ENCODE data around the gene MCC. TPM values are rescaled to one million over a fixed set of nuclear protein-coding genes. Genes with fewer than 3 reads are reported as not detected.
A peak's percentile ranks its signal among the peaks of the same experiment; 100 is the strongest.

The MCC gene
- total RNA-seq, 3 donors from 2014 or later, result 24.3 to 46.5 (median 29.4) TPM

DNA sequence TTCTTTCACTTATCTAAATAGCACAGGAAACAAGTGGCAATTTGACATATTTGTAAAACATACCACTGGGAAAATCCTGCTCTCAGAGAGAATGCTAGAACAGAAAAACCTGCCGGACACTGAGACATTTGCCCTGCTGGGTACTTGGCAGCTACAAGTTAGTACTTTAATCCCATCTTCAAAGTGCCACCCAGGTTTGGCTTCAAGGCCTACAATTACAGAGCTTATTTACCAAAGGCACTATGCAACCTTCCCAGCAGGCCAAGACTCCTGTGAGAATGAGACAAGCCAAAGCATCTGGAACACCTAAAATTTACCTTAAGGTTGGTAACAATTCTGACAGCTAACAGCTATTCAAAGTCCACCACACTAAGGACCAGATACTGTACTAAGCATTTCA lies 131.8 kb downstream of the MCC start:
- no peaks in the 10 kb centered on the region for H3K27me3 ChIP-seq
- H3K36me3 ChIP-seq, result no peaks in the 10 kb centered on the region
- DNase-seq (ENCODE audit: low spot score in 2 of 2), result no peak
- TF ChIP-seq POLR2AphosphoS5 (IDR thresholded peaks at IDR 0.05) (no peak), POLR2A (IDR thresholded peaks at IDR 0.05) (no peak)
- TF ChIP-seq, protein P1, sequence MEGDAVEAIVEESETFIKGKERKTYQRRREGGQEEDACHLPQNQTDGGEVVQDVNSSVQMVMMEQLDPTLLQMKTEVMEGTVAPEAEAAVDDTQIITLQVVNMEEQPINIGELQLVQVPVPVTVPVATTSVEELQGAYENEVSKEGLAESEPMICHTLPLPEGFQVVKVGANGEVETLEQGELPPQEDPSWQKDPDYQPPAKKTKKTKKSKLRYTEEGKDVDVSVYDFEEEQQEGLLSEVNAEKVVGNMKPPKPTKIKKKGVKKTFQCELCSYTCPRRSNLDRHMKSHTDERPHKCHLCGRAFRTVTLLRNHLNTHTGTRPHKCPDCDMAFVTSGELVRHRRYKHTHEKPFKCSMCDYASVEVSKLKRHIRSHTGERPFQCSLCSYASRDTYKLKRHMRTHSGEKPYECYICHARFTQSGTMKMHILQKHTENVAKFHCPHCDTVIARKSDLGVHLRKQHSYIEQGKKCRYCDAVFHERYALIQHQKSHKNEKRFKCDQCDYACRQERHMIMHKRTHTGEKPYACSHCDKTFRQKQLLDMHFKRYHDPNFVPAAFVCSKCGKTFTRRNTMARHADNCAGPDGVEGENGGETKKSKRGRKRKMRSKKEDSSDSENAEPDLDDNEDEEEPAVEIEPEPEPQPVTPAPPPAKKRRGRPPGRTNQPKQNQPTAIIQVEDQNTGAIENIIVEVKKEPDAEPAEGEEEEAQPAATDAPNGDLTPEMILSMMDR (IDR thresholded peaks at IDR 0.05), result no peak
- intact Hi-C loops (cut with DNase I; ENCODE audit: low total_unique reads), result no loop called here
- no peaks in the 10 kb centered on the region for H3K4me1 ChIP-seq
- H3K9me3 ChIP-seq, result no peaks in the 10 kb centered on the region
- H3K27ac ChIP-seq, result no peak overlapping the region
- no peak overlapping the region for H3K4me3 ChIP-seq

DNA sequence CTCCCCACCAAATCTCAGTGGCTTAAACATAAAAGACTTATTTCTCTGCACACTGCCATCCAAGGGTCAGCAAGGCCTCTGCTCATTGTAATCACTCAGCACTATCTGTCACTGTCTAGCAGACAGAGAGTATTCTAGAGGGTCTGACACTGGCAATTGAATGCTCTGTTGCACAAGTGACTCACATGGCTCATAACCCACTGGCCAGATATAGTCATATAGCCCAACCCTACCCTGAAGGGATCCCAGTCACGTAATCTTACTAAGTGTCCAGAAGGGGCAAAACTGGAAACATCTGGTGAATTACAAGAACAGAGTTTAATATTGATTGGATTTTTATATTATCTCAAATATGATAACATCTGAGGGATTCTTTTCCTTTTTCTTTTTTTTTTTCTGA lies 134.2 kb downstream of the MCC start:
- intact Hi-C loops (cut with DNase I; ENCODE audit: low total_unique reads), result no loop called here
- TF ChIP-seq, protein P1 (IDR thresholded peaks at IDR 0.05), result no peak
- TF ChIP-seq POLR2A (IDR thresholded peaks at IDR 0.05) (no peak), POLR2AphosphoS5 (IDR thresholded peaks at IDR 0.05) (no peak)
- no peak overlapping the region for H3K4me3 ChIP-seq

GRCh38 chr5:113347572-113347971 lies 140.7 kb downstream of the MCC start:
- H3K4me1 ChIP-seq, result peaks cover 0 to 14% of the 10 kb centered on the region in 2 donors
- H3K36me3 ChIP-seq, result no peaks in the 10 kb centered on the region
- no peaks in the 10 kb centered on the region for H3K9me3 ChIP-seq
- no peak for TF ChIP-seq POLR2AphosphoS5 (IDR thresholded peaks at IDR 0.05)
- H3K27me3 ChIP-seq, result no peaks in the 10 kb centered on the region
- no peak overlapping the region for H3K27ac ChIP-seq
- no peak overlapping the region for H3K4me3 ChIP-seq
- DNase-seq (ENCODE audit: low spot score in 2 of 2), result no peak
- intact Hi-C loops (cut with DNase I; ENCODE audit: low total_unique reads), result no loop called here

More for the DNA sequence above, 134.2 kb downstream of the MCC start:
- no peaks in the 10 kb centered on the region for H3K27me3 ChIP-seq
- no peaks in the 10 kb centered on the region for H3K4me1 ChIP-seq
- H3K27ac ChIP-seq, result no peak overlapping the region
- H3K36me3 ChIP-seq, result no peaks in the 10 kb centered on the region
- DNase-seq (ENCODE audit: low spot score in 2 of 2), result no peak
- H3K9me3 ChIP-seq, result no peaks in the 10 kb centered on the region

GRCh38 chr5:113344973-113345940 lies 143.0 kb downstream of the MCC start:
- DNase-seq (ENCODE audit: low spot score in 2 of 2), result peak in 1 of 2 donors; percentile 24
- peak overlapping the region; percentile 23 to 26 for H3K27ac ChIP-seq
- intact Hi-C loops (cut with DNase I; ENCODE audit: low total_unique reads), result no loop called here
- no peaks in the 10 kb centered on the region for H3K36me3 ChIP-seq
- peaks cover 0 to 15% of the 10 kb centered on the region in 2 donors for H3K4me1 ChIP-seq
- H3K27me3 ChIP-seq, result no peaks in the 10 kb centered on the region
- H3K4me3 ChIP-seq, result no peak overlapping the region
- TF ChIP-seq POLR2AphosphoS5 (IDR thresholded peaks at IDR 0.05), result no peak
- TF ChIP-seq, protein P1 (IDR thresholded peaks at IDR 0.05), result no peak
- no peak for TF ChIP-seq POLR2A (IDR thresholded peaks at IDR 0.05)
- H3K9me3 ChIP-seq, result no peaks in the 10 kb centered on the region

DNA sequence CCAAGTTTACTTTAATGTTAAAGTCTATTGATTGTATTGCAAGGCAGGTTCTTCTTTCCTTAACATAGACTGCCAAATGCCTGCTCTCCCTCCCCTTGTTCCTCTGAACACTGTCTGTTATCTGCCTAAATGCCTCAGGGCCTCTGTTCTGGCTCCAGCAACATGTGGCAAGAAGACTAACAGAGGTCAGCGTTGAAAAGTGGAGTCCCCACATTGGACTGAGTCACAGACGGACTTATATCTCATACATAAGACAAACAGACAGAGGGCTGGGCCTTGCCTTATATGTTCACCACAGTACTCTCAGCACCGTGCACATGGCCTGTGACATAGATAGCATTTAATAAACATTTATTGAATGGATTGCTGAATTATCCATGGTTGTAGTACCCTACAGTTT lies 144.9 kb downstream of the MCC start:
- Histone ChIP-seq H3K27me3 (no peaks in the 10 kb centered on the region), H3K36me3 (no peaks in the 10 kb centered on the region), H3K27ac (no peak overlapping the region), H3K4me1 (peaks cover 0 to 15% of the 10 kb centered on the region in 2 donors), H3K9me3 (no peaks in the 10 kb centered on the region), H3K4me3 (no peak overlapping the region)
- TF ChIP-seq, protein P1 (IDR thresholded peaks at IDR 0.05), result no peak
- TF ChIP-seq POLR2A (IDR thresholded peaks at IDR 0.05) (no peak), POLR2AphosphoS5 (IDR thresholded peaks at IDR 0.05) (no peak)
- intact Hi-C loops (cut with DNase I; ENCODE audit: low total_unique reads), result no loop called here
- DNase-seq (ENCODE audit: low spot score in 2 of 2), result no peak

Data from breast epithelium (tissue), 4 donors.